Keratinocyte (primary cell): ENCODE data around the gene ABHD4.

Experiments
- CTCF ChIP-seq, 3 experiments: IDR thresholded peaks in 1 of 3; conservative IDR thresholded peaks in 1 of 3; optimal IDR thresholded peaks in 1 of 3; 2 replicates in 2 of 3; 3 replicates in 1 of 3; pipeline versions ENCODE3 to v1.5.1; 2011; ENCODE audit warnings: low read length in 3 of 3, mild to moderate bottlenecking in 3 of 3, moderate library complexity in 2 of 3, control low read depth in 1 of 3, inconsistent platforms in 1 of 3; ENCODE audit not compliant: insufficient read depth in 2 of 3; ENCODE audit errors: extremely low read depth in 1 of 3
- EZH2 ChIP-seq: IDR thresholded peaks from one replicate; pipeline ENCODE4 v1.6.1; 2012; ENCODE audit warnings: inconsistent platforms, mild to moderate bottlenecking, low read length, moderate library complexity

DNA sequence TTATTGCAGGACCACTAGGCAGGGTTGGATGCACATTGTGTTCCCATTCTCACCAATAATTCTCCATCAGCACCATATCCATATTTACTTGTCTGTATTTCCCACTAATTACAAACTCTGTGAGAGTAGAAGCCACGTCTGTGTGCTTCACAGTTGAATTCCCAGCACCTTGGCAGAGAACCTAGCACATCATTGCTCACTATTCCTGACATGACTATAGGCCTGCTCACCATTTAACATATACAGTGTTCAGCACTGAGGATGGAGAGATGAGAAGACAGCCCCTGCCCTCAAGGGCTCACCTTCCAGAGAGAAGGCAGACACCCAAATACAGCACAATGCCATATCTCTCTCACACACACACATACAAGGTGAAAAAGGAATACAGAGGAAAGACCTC, 14.1 kb upstream of the ABHD4 start:
- TF ChIP-seq CTCF (optimal IDR thresholded peaks at IDR 0.05 in 1 of 3, IDR thresholded peaks at IDR 0.05 in 1 of 3, conservative IDR thresholded peaks at IDR 0.05 in 1 of 3; ENCODE audit: extremely low read depth in 1 of 3, insufficient read depth in 2 of 3, low read length in 3 of 3) (no peak), EZH2 (no peak)
